ENCODE measurements around the gene CTNNA1. TPM values are rescaled to one million over a fixed set of nuclear protein-coding genes. Genes with fewer than 3 reads are reported as not detected.

CTNNA1 gene
- total and polyA plus RNA-seq, 2 of the 8 experiments (the other 6 are each of a cell fraction or from before 2014, with no cell fraction given) = 115 to 349 TPM

DNA sequence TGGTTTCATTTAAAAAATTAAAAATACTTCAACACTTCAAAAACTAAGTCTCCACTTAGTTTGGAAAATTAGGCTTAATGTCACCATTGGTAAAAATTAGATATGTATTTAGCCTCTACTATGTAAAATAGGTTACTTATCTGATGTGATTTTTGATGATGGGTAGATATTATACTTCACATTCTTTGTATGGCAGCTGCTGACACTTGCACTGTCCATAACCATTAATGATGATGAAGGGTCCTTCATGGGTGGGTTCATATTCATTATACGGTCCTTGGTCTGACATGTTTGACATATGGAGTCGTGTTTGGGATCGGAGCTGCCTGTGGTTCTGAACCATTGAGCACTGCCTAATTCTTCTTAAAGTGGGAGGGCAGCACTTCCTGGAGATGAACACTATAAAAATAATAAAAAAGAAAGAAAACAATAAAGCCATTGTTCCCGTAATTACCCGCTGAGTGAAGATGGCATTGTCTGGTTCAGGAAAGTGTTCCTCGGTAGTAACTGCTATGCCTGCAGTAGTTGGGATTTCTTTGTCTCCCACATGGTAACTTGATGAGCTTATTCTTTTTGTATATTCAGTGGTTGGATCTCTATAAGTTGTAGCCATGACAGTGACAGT, 119.7 kb downstream of the CTNNA1 start (continued):
- TF ChIP-seq, protein P1, sequence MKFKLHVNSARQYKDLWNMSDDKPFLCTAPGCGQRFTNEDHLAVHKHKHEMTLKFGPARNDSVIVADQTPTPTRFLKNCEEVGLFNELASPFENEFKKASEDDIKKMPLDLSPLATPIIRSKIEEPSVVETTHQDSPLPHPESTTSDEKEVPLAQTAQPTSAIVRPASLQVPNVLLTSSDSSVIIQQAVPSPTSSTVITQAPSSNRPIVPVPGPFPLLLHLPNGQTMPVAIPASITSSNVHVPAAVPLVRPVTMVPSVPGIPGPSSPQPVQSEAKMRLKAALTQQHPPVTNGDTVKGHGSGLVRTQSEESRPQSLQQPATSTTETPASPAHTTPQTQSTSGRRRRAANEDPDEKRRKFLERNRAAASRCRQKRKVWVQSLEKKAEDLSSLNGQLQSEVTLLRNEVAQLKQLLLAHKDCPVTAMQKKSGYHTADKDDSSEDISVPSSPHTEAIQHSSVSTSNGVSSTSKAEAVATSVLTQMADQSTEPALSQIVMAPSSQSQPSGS (IDR thresholded peaks at IDR 0.05; ENCODE audit: low read length) = no peak
- TF ChIP-seq CHD2 (IDR thresholded peaks at IDR 0.05; ENCODE audit: low read length) (no peak), SP4 (IDR thresholded peaks at IDR 0.05; ENCODE audit: low read length) (no peak), ASH2L (IDR thresholded peaks at IDR 0.05; ENCODE audit: low read length) (no peak), CBX8 (IDR thresholded peaks at IDR 0.05; ENCODE audit: borderline replicate concordance, low read depth, low read length) (no peak), FOSL1 (IDR thresholded peaks at IDR 0.05; ENCODE audit: insufficient read depth, low read depth, low read length) (no peak), KDM5A (IDR thresholded peaks at IDR 0.05; ENCODE audit: low read length) (no peak), CREB1 (IDR thresholded peaks at IDR 0.05) (no peak)
